ENCODE measurements around the gene GCNT3.

The GCNT3 gene

GRCh38 chr15:59590027-59590426 lies 21.6 kb upstream of the GCNT3 start:
- no peak overlapping the region for H3K4me3 ChIP-seq (ENCODE audit: low read length, poor library complexity, severe bottlenecking)
- TF ChIP-seq EZH2phosphoT487 (IDR thresholded peaks at IDR 0.05; ENCODE audit: borderline replicate concordance) = no peak
- TF ChIP-seq CTCF (conservative IDR thresholded peaks at IDR 0.05; ENCODE audit: low read length) = no peak
- H2AFZ ChIP-seq (ENCODE audit: low read length) = no peak overlapping the region
- peaks cover 9% of the 10 kb centered on the region for H3K4me1 ChIP-seq (ENCODE audit: insufficient read depth, low read length, poor library complexity, severe bottlenecking)
- H3K4me2 ChIP-seq (ENCODE audit: low read depth, low read length, poor library complexity, severe bottlenecking) = no peak overlapping the region
- H3K9ac ChIP-seq (ENCODE audit: low read depth, low read length, poor library complexity, severe bottlenecking) = no peak overlapping the region
- no peaks in the 10 kb centered on the region for H4K20me1 ChIP-seq (ENCODE audit: insufficient read depth, low read length, poor library complexity, severe bottlenecking)
- no peaks in the 10 kb centered on the region for H3K27me3 ChIP-seq (ENCODE audit: insufficient read depth, low read length, poor library complexity, severe bottlenecking)
- H3K9me2 ChIP-seq (replicated peaks; ENCODE audit: low read depth, low read length) = no peaks in the 10 kb centered on the region
- H3K36me3 ChIP-seq (ENCODE audit: insufficient read depth, low read length) = no peaks in the 10 kb centered on the region
- H3K79me2 ChIP-seq (ENCODE audit: insufficient read depth, low read length) = no peaks in the 10 kb centered on the region
- no peaks in the 10 kb centered on the region for H3K9me3 ChIP-seq (ENCODE audit: insufficient read depth, low read depth, low read length)
- H3F3A ChIP-seq (ENCODE audit: low read depth) = no peaks in the 10 kb centered on the region

- H3K79me2 ChIP-seq (ENCODE audit: insufficient read depth, low read length) = no peaks in the 10 kb centered on the region
- peaks cover 9% of the 10 kb centered on the region for H3K4me1 ChIP-seq (ENCODE audit: insufficient read depth, low read length, poor library complexity, severe bottlenecking)
- H4K20me1 ChIP-seq (ENCODE audit: insufficient read depth, low read length, poor library complexity, severe bottlenecking) = no peaks in the 10 kb centered on the region
- no peak overlapping the region for H3K9ac ChIP-seq (ENCODE audit: low read depth, low read length, poor library complexity, severe bottlenecking)
- no peaks in the 10 kb centered on the region for H3K9me2 ChIP-seq (replicated peaks; ENCODE audit: low read depth, low read length)
- H3K36me3 ChIP-seq (ENCODE audit: insufficient read depth, low read length) = no peaks in the 10 kb centered on the region
- H2AFZ ChIP-seq (ENCODE audit: low read length) = no peak overlapping the region
- TF ChIP-seq EZH2phosphoT487 (IDR thresholded peaks at IDR 0.05; ENCODE audit: borderline replicate concordance) (no peak), CTCF (conservative IDR thresholded peaks at IDR 0.05; ENCODE audit: low read length) (no peak)
- no peaks in the 10 kb centered on the region for H3F3A ChIP-seq (ENCODE audit: low read depth)
- H3K9me3 ChIP-seq (ENCODE audit: insufficient read depth, low read depth, low read length) = no peaks in the 10 kb centered on the region
- H3K27me3 ChIP-seq (ENCODE audit: insufficient read depth, low read length, poor library complexity, severe bottlenecking) = no peaks in the 10 kb centered on the region
- no peak overlapping the region for H3K4me3 ChIP-seq (ENCODE audit: low read length, poor library complexity, severe bottlenecking)
- peak overlapping the region; percentile 12 for H3K4me2 ChIP-seq (ENCODE audit: low read depth, low read length, poor library complexity, severe bottlenecking)
Observed at GRCh38 chr15:59591356-59591755, 20.2 kb upstream of the GCNT3 start.

- TF ChIP-seq CTCF (conservative IDR thresholded peaks at IDR 0.05; ENCODE audit: low read length) (no peak), EZH2phosphoT487 (IDR thresholded peaks at IDR 0.05; ENCODE audit: borderline replicate concordance) (no peak)
- Histone ChIP-seq H3K79me2 (ENCODE audit: insufficient read depth, low read length) (no peaks in the 10 kb centered on the region), H3F3A (ENCODE audit: low read depth) (no peaks in the 10 kb centered on the region), H3K36me3 (ENCODE audit: insufficient read depth, low read length) (no peaks in the 10 kb centered on the region), H3K27me3 (ENCODE audit: insufficient read depth, low read length, poor library complexity, severe bottlenecking) (no peaks in the 10 kb centered on the region), H3K9ac (ENCODE audit: low read depth, low read length, poor library complexity, severe bottlenecking) (no peak overlapping the region), H3K9me2 (replicated peaks; ENCODE audit: low read depth, low read length) (no peaks in the 10 kb centered on the region), H3K9me3 (ENCODE audit: insufficient read depth, low read depth, low read length) (no peaks in the 10 kb centered on the region), H3K4me3 (ENCODE audit: low read length, poor library complexity, severe bottlenecking) (no peak overlapping the region), H3K4me2 (ENCODE audit: low read depth, low read length, poor library complexity, severe bottlenecking) (no peak overlapping the region), H3K4me1 (ENCODE audit: insufficient read depth, low read length, poor library complexity, severe bottlenecking) (peaks cover 9% of the 10 kb centered on the region), H2AFZ (ENCODE audit: low read length) (no peak overlapping the region; the same call in 1 of the 2 replicates), H4K20me1 (ENCODE audit: insufficient read depth, low read length, poor library complexity, severe bottlenecking) (no peaks in the 10 kb centered on the region)
Observed at GRCh38 chr15:59594493-59594942, 17.1 kb upstream of the GCNT3 start.

All from Loucy (cell line).